IMR-90 (cell line): ENCODE measurements around the gene MRPS35. TPM values are rescaled to one million over a fixed set of nuclear protein-coding genes. Genes with fewer than 3 reads are reported as not detected.

ENCODE experiments used
- ATAC-seq: fragments of 200-7000 bp; cut with Tn5 transposase; 2 replicates; pipeline ENCODE4 v1.9.1; 2020; ENCODE audit warnings: low read depth, mild to moderate bottlenecking, moderate library complexity
- BruUV-seq: library from RNA; stranded (reverse); fragments of 400-500 nt; replicated peaks from 2 replicates; lab custom pipeline; 2021; lab: Mats Ljungman, UMichigan
- CTCF ChIA-PET: fragments of 300-600 bp; formaldehyde crosslinking; extraction: SDS; loops from one replicate; lab custom pipeline; 2021; ENCODE audit warnings: antibody characterized with exemption; lab: Yijun Ruan, JAX
- POLR2A ChIA-PET: fragments of 300-600 bp; sonication (Branson Sonifier 250); formaldehyde crosslinking; loops from one replicate; lab custom pipeline; 2022; ENCODE audit warnings: antibody characterized with exemption; ENCODE audit not compliant: unreplicated experiment; lab: Charles Lee
- DNase-seq: peaks from one replicate; pipeline ENCODE4 v3.0.0; 2013
- H2AFZ ChIP-seq: replicated peaks from 2 replicates; pipeline ENCODE3; 2013; ENCODE audit warnings: low read length, mild to moderate bottlenecking; ENCODE audit not compliant: poor library complexity
- H2AK5ac ChIP-seq: 2 replicates; pipeline ENCODE4 v1.6.1; 2013; ENCODE audit warnings: low read depth, low read length, inconsistent platforms
- H2AK9ac ChIP-seq: replicated peaks from 2 replicates; pipeline ENCODE3; 2013; ENCODE audit warnings: mild to moderate bottlenecking, low read depth, low read length, moderate library complexity; ENCODE audit not compliant: poor library complexity
- H2BK120ac ChIP-seq: 2 replicates; pipeline ENCODE4 v1.6.1; 2013; ENCODE audit warnings: low read depth, low read length, inconsistent platforms
- H2BK15ac ChIP-seq: 3 replicates; pipeline ENCODE4 v1.6.1; 2013; ENCODE audit warnings: low read depth, low read length, inconsistent platforms
- H2BK20ac ChIP-seq: 2 replicates; pipeline ENCODE4 v1.6.1; 2013; ENCODE audit warnings: low read depth, mild to moderate bottlenecking, inconsistent platforms, low read length, moderate library complexity
- H2BK5ac ChIP-seq: 2 replicates; pipeline ENCODE4 v1.6.1; 2013; ENCODE audit warnings: mild to moderate bottlenecking, low read depth, low read length, inconsistent platforms; ENCODE audit not compliant: poor library complexity, severe bottlenecking
- H3K14ac ChIP-seq: replicated peaks from 2 replicates; pipeline ENCODE4 v1.6.1; 2013; ENCODE audit warnings: low read depth, low read length, inconsistent platforms
- H3K18ac ChIP-seq: 2 replicates; pipeline ENCODE4 v1.6.1; 2013; ENCODE audit warnings: low read depth, low read length, control low read depth
- H3K23ac ChIP-seq: 2 replicates; pipeline ENCODE4 v1.6.1; 2013; ENCODE audit warnings: low read depth, low read length, inconsistent platforms
- H3K27ac ChIP-seq: 2 replicates; pipeline ENCODE4 v1.5.1; 2013; ENCODE audit warnings: mild to moderate bottlenecking, control low read depth, low read length; ENCODE audit not compliant: insufficient read depth
- H3K27me3 ChIP-seq: 2 replicates; pipeline ENCODE4 v1.6.1; 2013; ENCODE audit warnings: low read length; ENCODE audit not compliant: control insufficient read depth, insufficient read depth
- H3K36me3 ChIP-seq: 2 replicates; pipeline ENCODE4 v1.6.1; 2013; ENCODE audit warnings: low read length, mixed read lengths; ENCODE audit not compliant: control insufficient read depth, insufficient read depth
- H3K4ac ChIP-seq: 2 replicates; pipeline ENCODE4 v1.6.1; 2013; ENCODE audit warnings: low read depth, low read length, inconsistent platforms
- H3K4me1 ChIP-seq: 2 replicates; pipeline ENCODE4 v1.6.1; 2013; ENCODE audit warnings: low read length, mixed read lengths; ENCODE audit not compliant: control insufficient read depth, insufficient read depth
- H3K4me2 ChIP-seq: 2 replicates; pipeline ENCODE4 v1.6.1; 2013; ENCODE audit warnings: low read depth, mild to moderate bottlenecking, control low read depth, low read length, moderate library complexity
- H3K4me3 ChIP-seq: 2 replicates; pipeline ENCODE4 v1.5.1; 2013; ENCODE audit warnings: low read depth, mild to moderate bottlenecking, control low read depth, low read length, moderate library complexity; ENCODE audit not compliant: insufficient read depth
- H3K56ac ChIP-seq: 2 replicates; pipeline ENCODE4 v1.6.1; 2013; ENCODE audit warnings: low read length, inconsistent platforms; ENCODE audit not compliant: insufficient read depth; ENCODE audit errors: extremely low read depth
- H3K79me1 ChIP-seq, 2 experiments: 2 replicates each; pipeline ENCODE4 v1.6.1; 2013; ENCODE audit warnings: low read length in 2 of 2, inconsistent platforms in 1 of 2, low read depth in 1 of 2
- H3K9ac ChIP-seq: 2 replicates; pipeline ENCODE4 v1.6.1; 2013; ENCODE audit warnings: low read depth, low read length, control low read depth
- H3K9me1 ChIP-seq: 2 replicates; pipeline ENCODE4 v1.6.1; 2013; ENCODE audit warnings: low read length, inconsistent platforms; ENCODE audit not compliant: insufficient read depth
- H3K9me3 ChIP-seq: 2 replicates; pipeline ENCODE4 v1.6.1; 2013; ENCODE audit warnings: low read length; ENCODE audit not compliant: control insufficient read depth, insufficient read depth
- H4K20me1 ChIP-seq: 2 replicates; pipeline ENCODE4 v1.6.1; 2013; ENCODE audit warnings: low read length, inconsistent platforms; ENCODE audit not compliant: insufficient read depth
- H4K5ac ChIP-seq: 2 replicates; pipeline ENCODE4 v1.6.1; 2013; ENCODE audit warnings: mild to moderate bottlenecking, low read depth, low read length, control low read depth
- H4K8ac ChIP-seq, 2 experiments: 2 replicates each; pipeline ENCODE4 v1.6.1; 2013; ENCODE audit warnings: low read depth in 2 of 2, low read length in 2 of 2, control low read depth in 1 of 2, inconsistent platforms in 1 of 2
- H4K91ac ChIP-seq: 2 replicates; pipeline ENCODE4 v1.6.1; 2013; ENCODE audit warnings: low read depth, low read length, inconsistent platforms; ENCODE audit not compliant: insufficient read depth
- BHLHE40 ChIP-seq: fragments of 150-350 bp; IDR thresholded peaks from 2 replicates; pipeline ENCODE4 v1.6.1; 2016; ENCODE audit warnings: mild to moderate bottlenecking, low read depth, low read length
- ELK1 ChIP-seq: fragments of 150-350 bp; IDR thresholded peaks from 2 replicates; pipeline ENCODE4 v1.6.1; 2016; ENCODE audit warnings: low read depth, mild to moderate bottlenecking, low read length, moderate library complexity, borderline replicate concordance
- MAFK ChIP-seq: IDR thresholded peaks from 2 replicates; pipeline ENCODE4 v1.6.1; 2012; ENCODE audit warnings: low read depth, low read length, improper control_type of control experiment
- MAZ ChIP-seq: IDR thresholded peaks from 2 replicates; pipeline ENCODE4 v1.6.1; 2012; ENCODE audit warnings: low read depth, mild to moderate bottlenecking, low read length, improper control_type of control experiment, moderate library complexity, borderline replicate concordance
- MXI1 ChIP-seq: IDR thresholded peaks from 2 replicates; pipeline ENCODE4 v1.6.1; 2012; ENCODE audit warnings: low read depth, mild to moderate bottlenecking, low read length, moderate library complexity, borderline replicate concordance
- NFE2L2 ChIP-seq: fragments of 150-350 bp; IDR thresholded peaks from 2 replicates; pipeline ENCODE4 v1.6.1; 2016; ENCODE audit warnings: low read depth, mild to moderate bottlenecking, low read length
- POLR2A ChIP-seq: IDR thresholded peaks from 2 replicates; pipeline ENCODE4 v1.6.1; 2012; ENCODE audit warnings: mild to moderate bottlenecking, low read depth, low read length
- RFX5 ChIP-seq: IDR thresholded peaks from 2 replicates; pipeline ENCODE4 v1.8.0; 2012; ENCODE audit warnings: low read depth, mild to moderate bottlenecking, low read length, moderate library complexity
- WGBS, 2 experiments: methylation state at CpG; one replicate each; pipeline versions ENCODE4 v1.1.5 to v1.1.7; 2013; ENCODE audit warnings: missing lambda C conversion rate in 2 of 2; ENCODE audit not compliant: insufficient read length in 1 of 2; ENCODE audit errors: extremely low coverage in 2 of 2; 5-methylcytosine and 5-hydroxymethylcytosine counted together
- dilution Hi-C: fragments of 300-500 bp; cut with HindIII; formaldehyde crosslinking; loops from one replicate; pipeline ENCODE4 v1.14.3; 2018; ENCODE audit warnings: low sequenced_read_pairs; ENCODE audit not compliant: unreplicated experiment
- in situ Hi-C: fragments of 300-500 bp; cut with MboI; formaldehyde crosslinking; loops from 3 replicates; pipeline ENCODE4 v1.14.3; 2019; ENCODE audit warnings: low sequenced_read_pairs, inconsistent platforms, mixed read lengths
- intact Hi-C: fragments of 100-400 bp; cut with micrococcal nuclease; formaldehyde crosslinking; loops from 2 replicates; pipeline ENCODE4 v1.10.0; 2022
- polyA plus RNA-seq, 3 experiments: library from polyadenylated mRNA; depleted of rRNA; stranded (reverse); fragments of >200 nt; gene quantifications; 2 replicates each; pipeline ENCODE4 v1.2.3, GENCODE V29; 2012; ENCODE audit warnings: low replicate concordance in 1 of 3
- total RNA-seq: library from RNA; depleted of rRNA; stranded (reverse); fragments of >200 nt; gene quantifications from 2 replicates; pipeline ENCODE4 v1.2.3, GENCODE V29; 2012

The MRPS35 gene
- total and polyA plus RNA-seq, 2 of the 4 experiments (the other 2 are of a cell fraction) = 27.4 to 40.1 TPM

GRCh38 chr12:27787559-27787958 is 76.9 kb downstream of the MRPS35 start:
- intact Hi-C loops = no loop called here

More at GRCh38 chr12:27787559-27787958, 76.9 kb downstream of the MRPS35 start:
- no CpG with 5 or more reads among the region's 2 CpGs for WGBS, 2 experiments
- Histone ChIP-seq H2BK5ac (peak overlapping the region; percentile 73), H3K9ac (no peak overlapping the region), H3K4ac (peak overlapping the region; percentile 82; the same call in 1 of the 2 replicates), H3K36me3 (peaks cover 12% of the 10 kb centered on the region), H3K4me2 (peak overlapping the region; percentile 66), H3K18ac (peak overlapping the region; percentile 39; the same call in 1 of the 2 replicates), H3K27me3 (no peaks in the 10 kb centered on the region), H2AFZ (no peak overlapping the region), H3K4me3 (no peak overlapping the region), H3K79me1 (peaks cover 37 to 73% of the 10 kb centered on the region in 2 experiments), H3K23ac (peak overlapping the region; percentile 55; the same call in 1 of the 2 replicates), H4K5ac (no peak overlapping the region), H3K4me1 (peaks cover 12% of the 10 kb centered on the region), H4K20me1 (peaks cover 40% of the 10 kb centered on the region), H3K56ac (peak overlapping the region; percentile 16; the same call in 1 of the 2 replicates), H4K91ac (0 out of 2 replicates have a peak overlapping the region, but pooled peaks have one; percentile 43), H2AK5ac (peak overlapping the region; percentile 41; the same call in 1 of the 2 replicates), H2BK120ac (peak overlapping the region; percentile 74; the same call in 1 of the 2 replicates), H3K27ac (0 out of 2 replicates have a peak overlapping the region, but pooled peaks have one; percentile 55), H4K8ac (peak overlapping the region in 1 of 2 experiments; percentile 67; a peak in 1 of 4 replicates), H2AK9ac (no peak overlapping the region), H3K14ac (peak overlapping the region; percentile 84), H2BK15ac (peak overlapping the region; percentile 67; the same call in 1 of the 3 replicates), H3K9me3 (no peaks in the 10 kb centered on the region), H2BK20ac (peak overlapping the region; percentile 65; the same call in 1 of the 2 replicates), H3K9me1 (peaks cover 20% of the 10 kb centered on the region)
- TF ChIP-seq NFE2L2 = no peak
- TF ChIP-seq MAFK = peak; percentile 51
- TF ChIP-seq MAZ = no peak
- no peak for TF ChIP-seq RFX5
- no peak for TF ChIP-seq POLR2A
- no peak for TF ChIP-seq BHLHE40
- no peak for TF ChIP-seq ELK1
- TF ChIP-seq MXI1 = peak; percentile 53; the same call in 1 of the 2 replicates
- ChIA-PET POLR2A (no interaction called here), CTCF (interaction anchor here (0.6 to 0.7 kb wide), 3 partner anchors 57 to 188 kb away, joined by 3 to 4 read pairs (median 3); no protein-coding TSS in a partner anchor)
- ATAC-seq (peak; percentile 82), DNase-seq (peak; percentile 86)
- dilution Hi-C loops = no loop called here
- no TSS peak for BruUV-seq
- in situ Hi-C loops = no loop called here
